Lower lobe of right lung (tissue), 2 donors: ENCODE results near the gene ANO2. TPM values are rescaled to one million over a fixed set of nuclear protein-coding genes. Genes with fewer than 3 reads are reported as not detected.

Experiments used
- ATAC-seq, 2 donors: fragments of 200-7000 bp; cut with Tn5 transposase; one replicate each; pipeline ENCODE4 v1.9.1; 2020 to 2022; ENCODE audit warnings: mild to moderate bottlenecking in 2 of 2, moderate library complexity in 2 of 2
- DNase-seq: peaks from one replicate; pipeline ENCODE4 v3.0.0-alpha.2; 2020
- H3K27ac ChIP-seq: fragments of 200-600 bp; one replicate; pipeline ENCODE4 v1.8.0; 2022
- H3K27me3 ChIP-seq: fragments of 200-600 bp; one replicate; pipeline ENCODE4 v1.8.0; 2022; ENCODE audit warnings: low read depth
- H3K36me3 ChIP-seq: fragments of 200-600 bp; one replicate; pipeline ENCODE4 v1.8.0; 2022; ENCODE audit warnings: mild to moderate bottlenecking
- H3K4me1 ChIP-seq: fragments of 200-600 bp; one replicate; pipeline ENCODE4 v1.8.0; 2022
- H3K4me3 ChIP-seq: fragments of 200-600 bp; one replicate; pipeline ENCODE4 v1.8.0; 2022; ENCODE audit warnings: mild to moderate bottlenecking
- H3K9me3 ChIP-seq: fragments of 200-600 bp; one replicate; pipeline ENCODE4 v1.8.0; 2022
- CTCF ChIP-seq: fragments of 200-600 bp; IDR thresholded peaks from one replicate; pipeline ENCODE4 v1.8.0; 2022; ENCODE audit warnings: antibody characterized with exemption, mild to moderate bottlenecking
- intact Hi-C: fragments of 100-400 bp; cut with DNase I; formaldehyde crosslinking; loops from one replicate; pipeline ENCODE4 v1.11.0; 2022
- total RNA-seq: library from RNA; stranded (reverse); fragmentation: NEBNext Ultra II Directional; extraction: Animal tissue kit (Norgen Biotek cat#: 25700); gene quantifications from one replicate; pipeline ENCODE4 v1.2.1, GENCODE V29; 2021
- donor health status: DM: no; HTN: yes; CAD: no; lungs with severe emphysema.

Gene ANO2
- total RNA-seq, 1 donor from 2014 or later = 22.2 TPM

- H3K36me3 ChIP-seq = peaks cover 9% of the 10 kb centered on the region
- H3K9me3 ChIP-seq = no peaks in the 10 kb centered on the region
- TF ChIP-seq CTCF = no peak
- H3K4me1 ChIP-seq = no peaks in the 10 kb centered on the region
- ATAC-seq = no peak
- no peak overlapping the region for H3K27ac ChIP-seq
- H3K27me3 ChIP-seq = no peaks in the 10 kb centered on the region
- no peak for DNase-seq
- intact Hi-C loops = no loop called here
- H3K4me3 ChIP-seq = no peak overlapping the region
Measured at GRCh38 chr12:5914387-5915149, 30.5 kb downstream of the ANO2 start.

- peaks cover 9% of the 10 kb centered on the region for H3K36me3 ChIP-seq
- intact Hi-C loops = no loop called here
Measured at GRCh38 chr12:5913387-5913786, 31.7 kb downstream of the ANO2 start.

GRCh38 chr12:5912437-5913334 lies 32.4 kb downstream of the ANO2 start:
- ATAC-seq (no peak), DNase-seq (no peak)
- H3K4me3 ChIP-seq = no peak overlapping the region
- H3K27ac ChIP-seq = no peak overlapping the region
- H3K27me3 ChIP-seq = no peaks in the 10 kb centered on the region
- intact Hi-C loops = no loop called here
- H3K4me1 ChIP-seq = no peaks in the 10 kb centered on the region
- H3K9me3 ChIP-seq = no peaks in the 10 kb centered on the region
- H3K36me3 ChIP-seq = peaks cover 9% of the 10 kb centered on the region
- TF ChIP-seq CTCF = no peak

More at GRCh38 chr12:5913387-5913786, 31.7 kb downstream of the ANO2 start:
- ATAC-seq = no peak
- Histone ChIP-seq H3K27me3 (no peaks in the 10 kb centered on the region), H3K27ac (no peak overlapping the region), H3K4me1 (no peaks in the 10 kb centered on the region), H3K9me3 (no peaks in the 10 kb centered on the region), H3K4me3 (no peak overlapping the region)
- DNase-seq = no peak
- TF ChIP-seq CTCF = no peak

GRCh38 chr12:5912011-5912410 lies 33.0 kb downstream of the ANO2 start:
- Histone ChIP-seq H3K27me3 (no peaks in the 10 kb centered on the region), H3K36me3 (peaks cover 9% of the 10 kb centered on the region), H3K4me3 (no peak overlapping the region), H3K27ac (no peak overlapping the region), H3K4me1 (no peaks in the 10 kb centered on the region), H3K9me3 (no peaks in the 10 kb centered on the region)
- TF ChIP-seq CTCF = no peak
- intact Hi-C loops = no loop called here
- ATAC-seq (no peak), DNase-seq (no peak)

- ATAC-seq = no peak
- Histone ChIP-seq H3K36me3 (peaks cover 9% of the 10 kb centered on the region), H3K4me1 (no peaks in the 10 kb centered on the region), H3K27me3 (no peaks in the 10 kb centered on the region), H3K4me3 (no peak overlapping the region), H3K9me3 (no peaks in the 10 kb centered on the region), H3K27ac (no peak overlapping the region)
- intact Hi-C loops = no loop called here
- TF ChIP-seq CTCF = no peak
- no peak for DNase-seq
Measured at GRCh38 chr12:5910790-5911548, 34.1 kb downstream of the ANO2 start.
